HG03439 (cell line): ENCODE results near the gene NDUFB8.

Experiments
- ATAC-seq: cut with Tn5 transposase; IDR thresholded peaks from one replicate; pipeline ENCODE4 v1.9.1; 2021; ENCODE audit warnings: mild to moderate bottlenecking, moderate library complexity; ENCODE audit not compliant: unreplicated experiment

The NDUFB8 gene

GRCh38 chr10:100508266-100508665 lies 21.4 kb downstream of the NDUFB8 start:
- no peak for ATAC-seq

GRCh38 chr10:100507357-100507732 lies 22.3 kb downstream of the NDUFB8 start:
- ATAC-seq = no peak

- ATAC-seq = no peak
These were observed 22.9 kb downstream of the NDUFB8 start for GRCh38 chr10:100506596-100507356.

- no peak for ATAC-seq
These were observed 24.5 kb downstream of the NDUFB8 start for GRCh38 chr10:100505164-100505563.

GRCh38 chr10:100504096-100504495 lies 25.6 kb downstream of the NDUFB8 start:
- no peak for ATAC-seq

GRCh38 chr10:100502926-100503494 lies 26.7 kb downstream of the NDUFB8 start:
- ATAC-seq = no peak

- no peak for ATAC-seq
These were observed 28.2 kb downstream of the NDUFB8 start for GRCh38 chr10:100501423-100501822.

- no peak for ATAC-seq
These were observed 31.6 kb downstream of the NDUFB8 start for GRCh38 chr10:100498059-100498458.

GRCh38 chr10:100496567-100496966 lies 33.1 kb downstream of the NDUFB8 start:
- ATAC-seq = no peak

GRCh38 chr10:100490531-100490930 lies 39.1 kb downstream of the NDUFB8 start:
- no peak for ATAC-seq

- ATAC-seq = no peak
These were observed 40.3 kb downstream of the NDUFB8 start for GRCh38 chr10:100489396-100489795.

- no peak for ATAC-seq
These were observed 42.1 kb downstream of the NDUFB8 start for GRCh38 chr10:100487529-100487928.

GRCh38 chr10:100485801-100486495 lies 43.7 kb downstream of the NDUFB8 start:
- ATAC-seq = no peak

GRCh38 chr10:100485366-100485765 lies 44.3 kb downstream of the NDUFB8 start:
- ATAC-seq = no peak

- no peak for ATAC-seq
These were observed 45.6 kb downstream of the NDUFB8 start for GRCh38 chr10:100483876-100484666.

GRCh38 chr10:100482834-100483185 lies 46.9 kb downstream of the NDUFB8 start:
- ATAC-seq = no peak

GRCh38 chr10:100482181-100482833 lies 47.4 kb downstream of the NDUFB8 start:
- ATAC-seq = no peak

GRCh38 chr10:100481462-100482081 lies 48.1 kb downstream of the NDUFB8 start:
- peak; percentile 98 for ATAC-seq

GRCh38 chr10:100480002-100480401 lies 49.7 kb downstream of the NDUFB8 start:
- ATAC-seq = no peak

- no peak for ATAC-seq
These were observed 50.6 kb downstream of the NDUFB8 start for GRCh38 chr10:100479037-100479436.
